ENCODE data around the gene SLC1A4. TPM values are rescaled to one million over a fixed set of nuclear protein-coding genes. Genes with fewer than 3 reads are reported as not detected.

The SLC1A4 gene
- 26.4 and 33.0 TPM in 2 replicates for total RNA-seq

GRCh38 chr2:64989126-64989981 is at the start of gene SLC1A4:
SLC1A4 (plus strand) TSS chr2:64989399; CDS start chr2:64989644, 245 bp downstream.

GRCh38 chr2:65056215-65057053 is 67.2 kb downstream of the SLC1A4 start, which contains the start of gene CEP68:
CEP68 (plus strand) TSS chr2:65056416; CDS start chr2:65069445, 13,029 bp downstream.

Other genes with a start within 250 kb of the SLC1A4 start
- 7.0 and 13.3 TPM in 2 replicates for gene CEP68, start 67.0 kb downstream of the SLC1A4 start, total RNA-seq
- gene RAB1A, start 140.7 kb downstream of the SLC1A4 start, total RNA-seq: 130 and 154 TPM in 2 replicates
- 125 and 147 TPM in 2 replicates for gene ACTR2, start 238.4 kb downstream of the SLC1A4 start, total RNA-seq

All from smooth muscle cell of the pulmonary artery (primary cell).